COLO829 (cell line): ENCODE measurements around the gene CHAC1.
"Not testable (repeated sequence)": the region's sequence is repeated elsewhere in the genome, so short reads cannot be mapped to it uniquely, and the experiment has no call there.

Experiments used
- DNase-seq: peaks from one replicate; pipeline ENCODE4 v3.0.0; 2012; ENCODE audit warnings: low spot score

CHAC1 gene

DNA sequence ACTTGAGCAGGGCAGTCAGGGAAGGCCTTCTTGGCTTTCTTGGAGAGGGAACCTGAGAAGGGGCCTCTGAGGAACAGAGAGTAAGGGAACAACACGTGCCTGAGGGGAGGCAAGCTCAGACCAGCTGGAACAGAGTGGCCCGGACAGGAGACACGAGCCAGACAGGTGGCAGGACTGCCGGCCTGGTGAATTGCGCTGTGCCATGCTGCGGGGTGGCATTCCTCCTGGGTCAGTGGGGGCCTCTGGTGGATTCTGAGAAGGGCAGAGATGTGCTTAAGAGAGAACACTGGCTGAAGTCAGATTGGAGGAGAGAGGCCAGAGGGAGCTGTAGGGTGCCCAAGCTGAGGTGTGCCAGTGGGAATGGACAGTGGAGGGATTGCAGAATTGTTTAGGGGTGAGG lies 4.9 kb downstream of the CHAC1 start:
- no peak for DNase-seq

DNA sequence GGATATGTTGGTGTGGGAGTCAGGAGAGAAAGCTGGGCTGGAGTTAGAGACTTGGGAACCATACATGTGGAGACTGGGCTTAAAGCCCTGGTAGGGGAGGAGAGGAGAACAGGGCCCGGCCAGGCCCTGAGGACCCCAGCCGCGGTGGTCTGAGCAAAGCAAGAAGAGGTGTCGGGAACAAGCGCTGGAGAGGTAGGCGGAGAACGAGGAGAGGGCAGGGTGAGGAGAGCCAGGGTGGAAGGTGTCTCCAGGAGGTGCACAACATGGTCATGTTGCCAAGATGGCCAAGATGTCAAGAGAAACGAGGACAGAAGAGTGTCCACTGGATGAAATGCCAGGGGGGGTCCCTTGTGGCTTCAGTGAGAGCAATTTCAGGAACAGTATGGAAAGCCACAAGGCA lies 5.5 kb downstream of the CHAC1 start:
- DNase-seq = no peak

DNA sequence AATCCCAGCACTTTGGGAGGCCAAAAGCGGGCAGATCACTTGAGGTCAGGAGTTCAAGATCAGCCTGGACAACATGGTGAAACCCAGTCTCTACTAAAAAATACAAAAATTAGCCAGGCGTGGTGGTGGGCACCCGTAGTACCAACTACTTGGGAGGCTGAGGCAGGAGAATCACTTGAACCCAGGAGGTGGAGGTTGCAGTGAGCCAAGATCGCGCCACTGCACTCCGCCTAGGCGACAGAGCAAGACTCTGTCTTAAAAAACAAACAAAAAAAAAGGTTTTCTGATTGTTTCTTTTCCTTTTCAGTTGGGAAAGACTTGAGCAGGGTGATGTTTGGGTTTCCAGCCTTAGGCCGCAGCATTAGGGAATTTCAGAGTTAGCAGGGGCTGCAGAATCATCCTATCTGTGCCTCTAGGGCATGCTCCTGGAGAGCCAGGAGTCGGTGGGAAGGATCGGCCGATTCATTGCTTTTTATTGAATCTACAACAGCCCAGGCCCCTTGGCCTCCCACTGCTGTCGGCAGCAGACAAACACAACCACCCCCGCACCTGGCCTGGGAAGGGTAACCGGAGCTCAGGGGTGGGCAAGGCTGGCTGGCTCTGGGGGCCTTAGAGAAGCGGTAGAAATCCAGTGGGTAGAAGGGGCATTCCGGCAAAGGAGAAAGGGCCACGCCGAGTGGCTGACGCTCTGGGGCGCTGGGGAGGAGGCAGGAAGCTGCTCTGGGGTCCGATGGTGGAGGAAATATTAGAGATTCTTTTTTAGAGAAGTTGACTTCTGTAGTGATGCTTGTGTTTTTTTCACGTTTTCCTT lies 6.3 kb downstream of the CHAC1 start:
- no peak for DNase-seq

DNA sequence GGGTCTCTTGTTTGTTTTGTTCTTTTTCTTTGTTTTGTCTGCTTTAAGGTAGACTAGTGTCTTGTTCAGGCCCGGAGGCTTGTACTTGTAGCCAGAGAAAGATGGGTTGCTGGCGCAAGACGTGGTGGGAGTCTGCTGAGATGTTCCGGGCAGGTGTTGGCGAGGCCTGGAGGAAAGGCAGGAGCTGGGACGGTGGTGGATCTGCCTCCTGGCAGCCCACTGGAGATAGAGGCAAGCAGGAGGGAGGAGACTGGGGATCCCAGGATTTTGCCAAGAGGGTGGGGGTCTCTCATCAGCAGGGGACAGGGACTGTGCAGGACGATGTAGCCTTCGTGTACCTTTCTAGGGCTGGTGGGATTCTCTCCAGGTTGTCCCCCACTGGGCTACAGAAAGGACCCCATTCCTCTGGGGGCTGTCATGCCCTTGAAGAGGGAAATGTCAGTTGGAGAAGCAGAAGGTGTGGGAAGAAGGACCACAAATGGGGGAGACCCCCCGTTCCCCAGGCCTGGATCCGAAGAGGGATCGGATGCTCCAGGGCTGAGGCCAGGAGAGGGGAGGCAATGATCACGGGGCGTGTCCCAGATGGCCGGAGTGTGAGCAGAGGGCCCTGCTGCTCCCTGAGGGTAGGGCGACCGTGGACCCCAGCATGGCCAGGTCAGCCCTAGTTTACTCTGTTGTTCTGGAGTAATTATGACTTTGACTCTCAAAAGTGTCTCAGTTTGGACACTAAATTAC lies 7.0 kb downstream of the CHAC1 start:
- no peak for DNase-seq

DNA sequence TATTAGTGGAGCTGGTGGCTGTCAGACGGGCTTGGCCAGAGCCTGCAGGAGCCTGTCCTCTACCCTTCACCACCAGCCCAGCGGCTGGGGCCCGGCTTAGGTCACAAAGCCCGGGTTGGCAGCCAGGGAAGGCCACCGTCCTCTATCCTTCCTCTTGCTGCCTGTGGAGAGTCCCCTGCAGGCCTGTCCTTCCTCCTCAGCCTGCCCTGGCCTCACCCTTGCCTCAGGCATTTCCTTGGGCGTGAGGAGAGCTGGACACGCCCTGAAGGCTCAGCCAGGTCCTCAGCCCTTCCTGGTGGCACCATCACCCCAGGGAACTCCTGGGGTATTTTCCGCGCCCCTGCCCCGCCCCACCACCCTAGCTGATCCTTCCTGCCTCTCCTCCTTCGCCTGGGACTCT lies 7.7 kb downstream of the CHAC1 start:
- DNase-seq = no peak

DNA sequence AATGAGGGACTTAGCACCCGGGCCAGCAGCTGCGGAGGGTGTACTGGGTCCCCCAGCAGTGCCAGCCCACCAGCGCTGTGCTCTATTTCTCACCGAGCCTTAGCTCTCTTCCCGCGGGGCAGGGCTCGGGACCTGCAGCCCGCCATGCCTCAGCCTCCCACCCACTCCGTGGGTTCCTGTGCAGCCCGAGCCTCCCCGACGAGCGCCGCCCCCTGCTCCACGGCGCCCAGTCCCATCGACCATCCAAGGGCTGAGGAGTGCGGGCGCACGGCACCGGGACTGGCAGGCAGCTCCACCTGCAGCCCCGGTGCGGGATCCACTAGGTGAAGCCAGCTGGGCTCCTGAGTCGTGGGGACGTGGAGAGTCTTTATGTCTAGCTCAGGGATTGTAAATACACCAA lies 8.5 kb downstream of the CHAC1 start:
- not testable (repeated sequence) for DNase-seq

DNA sequence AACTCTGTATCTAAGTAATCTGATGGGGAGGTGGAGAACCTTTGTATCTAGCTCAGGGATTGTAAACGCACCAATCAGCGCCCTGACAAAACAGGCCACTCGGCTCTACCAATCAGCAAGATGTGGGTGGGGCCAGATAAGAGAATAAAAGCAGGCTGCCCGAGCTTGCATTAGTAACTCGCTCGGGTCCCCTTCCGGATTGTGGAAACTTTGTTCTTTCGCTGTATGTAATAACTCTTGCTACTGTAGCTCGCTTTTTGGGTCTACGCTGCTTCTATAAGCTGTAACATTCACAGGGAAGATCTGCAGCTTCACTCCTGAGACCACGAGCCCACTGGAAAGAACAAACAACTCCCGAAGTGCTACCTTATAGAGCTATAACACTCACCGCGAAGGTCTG lies 9.0 kb downstream of the CHAC1 start:
- not testable (repeated sequence) for DNase-seq

DNA sequence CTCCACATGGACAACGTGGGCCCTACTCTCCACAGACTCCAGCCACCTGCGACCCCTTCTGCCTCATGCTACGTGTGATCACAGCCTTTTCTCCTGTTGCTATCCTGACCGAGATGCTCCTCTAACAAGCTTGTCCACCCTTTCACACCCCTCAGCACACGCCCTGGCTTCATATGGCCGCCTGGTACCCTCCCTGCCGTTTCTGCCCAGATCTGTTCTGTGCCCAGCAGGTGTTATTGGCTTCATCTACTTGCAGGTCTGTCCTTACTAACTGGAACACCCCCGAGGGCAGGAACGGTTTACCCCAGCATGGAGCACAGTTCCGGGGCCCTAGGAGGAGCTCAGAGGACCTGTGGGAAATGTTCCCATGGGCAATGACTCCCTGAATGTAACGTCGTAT lies 9.9 kb downstream of the CHAC1 start:
- no peak for DNase-seq

DNA sequence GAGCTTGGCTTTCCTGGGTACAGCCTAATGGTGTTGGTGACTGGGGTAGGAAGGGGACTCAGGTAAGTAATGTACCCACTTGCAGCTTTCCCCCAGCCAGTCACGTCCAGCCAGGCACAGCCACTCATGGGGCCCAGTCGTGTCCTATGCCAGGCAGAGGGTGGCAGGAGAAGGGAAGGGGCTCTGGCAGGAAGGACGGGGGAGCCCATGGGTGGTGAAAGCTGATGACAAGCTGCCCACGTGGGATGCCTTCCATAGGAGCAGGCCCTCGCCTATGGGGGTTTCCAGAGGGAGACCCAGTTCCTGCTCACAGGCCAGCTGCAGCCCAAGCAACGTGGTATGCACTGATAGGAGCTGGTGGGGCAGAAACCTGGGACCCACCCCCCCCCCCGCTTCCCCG lies 10.7 kb downstream of the CHAC1 start:
- DNase-seq = no peak

DNA sequence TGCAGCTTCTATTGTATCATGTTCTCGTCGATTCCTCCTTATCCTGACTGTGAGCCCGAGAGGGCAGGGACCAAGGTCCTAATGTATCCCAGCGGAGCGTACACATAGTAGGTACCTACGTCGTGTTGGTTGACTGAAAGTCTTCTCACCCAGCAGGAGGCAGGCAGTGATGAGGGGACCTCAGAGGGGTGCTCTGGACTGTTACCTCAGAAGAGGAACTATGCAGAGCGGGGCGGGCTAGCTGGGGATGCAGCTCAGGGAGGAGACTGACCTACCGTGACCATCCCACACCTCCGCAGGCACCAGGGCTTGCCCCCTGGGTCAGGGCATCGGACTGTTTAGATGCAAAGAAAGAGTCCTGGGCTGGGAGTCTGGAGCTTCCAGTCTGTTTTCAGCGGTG lies 11.4 kb downstream of the CHAC1 start:
- no peak for DNase-seq

DNA sequence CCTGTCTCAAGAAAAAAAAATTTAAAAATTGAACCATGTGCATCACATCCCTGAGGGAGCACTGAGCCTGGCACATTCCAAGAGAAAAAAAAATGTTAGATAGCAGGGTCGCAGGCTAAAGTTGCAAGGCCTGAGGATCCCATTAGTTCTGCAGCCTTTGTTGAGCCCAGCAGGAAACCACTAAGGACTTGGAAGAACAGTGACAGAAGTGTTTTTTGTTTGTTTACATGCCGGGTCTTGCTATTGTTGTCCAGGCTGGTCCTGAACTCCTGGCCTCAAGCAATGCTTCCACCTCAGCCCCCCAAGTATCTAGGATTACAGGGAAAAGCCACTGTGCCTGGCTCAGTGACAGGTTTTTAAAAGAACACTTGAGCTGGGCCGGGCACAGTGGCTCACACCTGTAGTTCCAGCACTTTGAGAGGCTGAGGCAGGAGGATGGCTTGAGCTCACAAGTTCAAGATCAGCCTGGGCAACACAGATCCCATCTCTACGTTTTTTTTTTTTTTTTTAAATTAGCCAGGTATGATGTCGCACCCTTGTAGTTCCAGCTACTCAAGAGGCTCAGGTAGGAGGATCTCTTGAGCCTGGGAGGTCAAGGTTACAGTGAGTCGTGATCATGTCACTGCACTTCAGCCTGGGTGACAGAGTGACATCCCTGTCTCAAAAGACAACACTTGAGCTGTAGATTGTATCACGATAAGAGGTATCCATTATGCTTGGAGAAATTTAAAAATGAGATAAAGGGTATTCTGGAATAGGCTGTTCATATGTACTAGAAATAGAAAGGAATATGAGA lies 15.2 kb downstream of the CHAC1 start:
- no peak for DNase-seq

DNA sequence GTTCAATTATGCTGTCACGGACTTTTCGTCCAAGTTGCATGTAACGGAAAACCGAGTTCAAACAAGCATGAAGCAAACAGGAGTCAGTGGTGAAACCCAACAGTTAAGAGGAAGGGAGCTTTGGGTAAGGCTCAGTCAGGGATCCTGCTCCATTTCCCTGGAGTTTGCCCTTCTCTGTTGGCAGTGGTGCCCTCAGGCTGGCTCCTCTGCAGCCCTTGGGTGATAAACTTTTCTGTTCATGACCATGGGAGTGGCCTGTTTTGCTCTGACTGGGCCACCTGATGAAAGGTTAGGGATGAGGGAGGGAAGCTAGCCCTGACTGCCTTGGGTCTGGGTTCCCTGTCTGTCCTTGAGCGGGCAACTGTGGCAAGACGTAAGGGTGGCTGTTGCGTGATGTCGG lies 16.1 kb downstream of the CHAC1 start:
- DNase-seq = no peak

DNA sequence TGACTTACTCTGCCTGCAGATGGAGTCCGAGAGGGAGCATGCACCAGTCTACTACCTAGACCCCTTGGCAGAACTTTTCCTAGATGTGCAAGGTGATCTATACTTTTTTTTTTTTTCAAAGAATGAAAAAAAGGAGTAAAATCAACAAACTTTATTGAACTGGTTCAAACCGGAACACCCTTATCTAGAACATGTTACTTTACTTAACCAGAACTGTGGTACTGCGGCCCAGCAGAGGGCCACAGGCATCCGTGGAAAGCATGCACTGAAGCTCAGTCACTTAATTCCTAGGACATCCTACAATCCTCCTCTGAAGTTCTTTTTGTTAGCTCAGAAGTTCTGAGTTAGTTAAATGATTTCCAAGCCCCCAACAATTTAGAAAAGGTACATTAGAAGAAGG lies 21.6 kb downstream of the CHAC1 start:
- no peak for DNase-seq

DNA sequence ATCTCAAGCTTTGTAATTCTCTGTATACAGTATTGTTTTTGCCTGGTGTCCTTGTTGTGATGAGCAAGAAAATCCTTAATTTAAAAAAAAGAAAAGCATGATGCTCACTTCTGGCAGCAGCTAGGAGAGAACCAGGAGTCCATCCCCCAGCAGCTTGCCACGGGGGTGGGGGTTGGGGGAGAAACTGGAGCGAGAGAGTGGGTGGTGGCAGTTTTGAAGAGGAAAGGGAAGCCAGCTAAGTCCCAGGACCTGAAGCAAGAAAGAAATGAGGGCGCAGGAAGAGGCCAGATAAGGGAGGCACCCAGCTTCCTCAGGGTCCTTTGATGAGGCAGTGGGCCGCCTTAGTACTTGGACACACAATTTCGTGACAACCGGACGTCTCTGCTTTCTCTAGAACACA lies 23.5 kb downstream of the CHAC1 start:
- DNase-seq = no peak

DNA sequence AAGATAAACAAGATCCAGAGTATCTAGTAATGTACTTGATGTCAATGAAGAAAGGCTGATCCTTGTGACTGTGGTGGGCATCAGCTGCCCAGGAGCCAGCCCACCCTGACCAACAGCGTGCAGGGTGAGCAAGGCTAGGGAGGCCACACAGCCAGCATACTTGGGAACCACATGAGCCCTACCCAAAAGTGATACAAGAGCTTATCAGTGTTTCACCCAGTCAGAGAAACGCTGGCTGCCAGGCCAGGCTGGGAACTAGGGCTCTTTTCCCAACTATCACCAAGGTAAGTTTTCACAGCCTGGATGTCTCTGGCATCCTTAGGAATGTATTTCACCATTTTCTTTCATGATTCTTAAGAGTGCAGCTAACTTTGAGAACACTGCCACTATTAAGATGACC lies 24.9 kb downstream of the CHAC1 start:
- no peak for DNase-seq

DNA sequence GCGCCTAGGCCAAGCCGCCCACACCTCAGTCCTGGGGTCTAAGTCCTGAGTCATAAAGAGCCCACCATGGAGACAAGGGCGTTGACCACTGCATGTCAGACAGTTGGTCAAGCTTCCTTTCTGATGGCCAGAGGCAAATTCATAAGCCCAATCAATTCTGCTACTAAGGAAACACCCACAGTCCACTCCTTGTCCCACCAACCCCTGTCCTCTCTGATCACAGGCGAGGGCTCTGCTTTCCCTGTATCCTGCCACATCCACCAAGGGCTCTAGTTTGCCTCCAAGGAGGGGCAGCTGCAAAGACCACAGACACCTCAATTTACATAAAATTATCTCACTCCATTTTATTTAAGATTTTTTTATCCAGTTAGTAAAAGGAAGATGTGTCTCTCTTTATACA lies 25.3 kb downstream of the CHAC1 start:
- no peak for DNase-seq

DNA sequence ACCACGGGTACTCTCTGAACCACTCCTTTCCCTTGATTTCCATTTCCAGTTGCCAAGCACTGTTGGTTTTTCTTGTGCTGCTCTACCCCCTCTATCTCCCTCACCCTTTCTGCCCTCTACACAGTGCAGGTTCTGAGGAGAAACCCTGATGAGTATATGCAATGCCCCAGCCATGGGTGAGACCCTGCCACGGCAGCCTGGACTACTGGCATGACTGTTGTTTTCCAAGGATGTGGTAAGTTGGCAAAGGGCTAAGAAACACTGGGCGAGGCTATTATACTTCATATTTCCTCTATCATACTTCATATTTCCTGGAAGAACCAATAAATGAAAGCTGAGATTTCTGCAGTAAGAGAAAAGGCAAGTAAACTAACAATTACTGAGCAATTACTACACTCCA lies 27.9 kb downstream of the CHAC1 start:
- no peak for DNase-seq

DNA sequence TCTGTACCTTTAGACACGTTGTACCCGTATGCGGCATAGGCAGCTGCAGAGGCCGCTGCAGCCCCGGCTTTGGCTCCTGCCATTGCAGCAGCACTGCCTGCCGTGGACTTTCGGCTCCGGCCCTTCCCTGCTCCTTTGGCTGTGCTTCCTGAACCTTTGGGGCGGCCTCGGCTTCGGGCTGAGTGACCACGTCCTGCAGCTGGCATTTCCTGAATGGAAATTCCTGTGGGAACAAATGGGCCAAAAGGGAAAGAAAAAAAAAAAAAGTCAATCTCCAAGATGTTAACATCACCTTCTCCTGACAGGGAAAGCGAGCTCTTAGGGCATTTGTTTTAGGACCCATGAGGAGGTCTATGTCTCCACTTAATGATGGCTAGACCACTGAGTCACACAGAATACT lies 29.6 kb downstream of the CHAC1 start:
- DNase-seq = no peak

DNA sequence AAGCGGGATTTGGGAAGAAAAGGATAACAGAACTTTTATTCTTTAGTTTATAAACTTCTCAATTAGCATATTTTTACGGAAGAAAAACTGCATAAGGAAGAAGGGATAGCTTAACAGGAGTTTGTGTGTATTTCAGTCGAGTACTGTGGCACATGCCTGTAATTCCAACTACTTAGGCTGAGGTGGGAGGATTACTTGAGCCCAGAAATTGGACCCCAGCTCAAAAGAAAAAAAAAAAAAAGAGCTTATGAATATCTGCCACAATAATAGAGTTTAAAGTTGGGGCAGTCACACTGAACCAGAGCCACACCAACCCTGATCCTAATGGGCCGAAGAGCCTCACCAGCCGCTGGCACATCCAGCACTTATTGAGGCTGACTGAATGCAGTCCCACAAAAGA lies 31.1 kb downstream of the CHAC1 start:
- DNase-seq = no peak

DNA sequence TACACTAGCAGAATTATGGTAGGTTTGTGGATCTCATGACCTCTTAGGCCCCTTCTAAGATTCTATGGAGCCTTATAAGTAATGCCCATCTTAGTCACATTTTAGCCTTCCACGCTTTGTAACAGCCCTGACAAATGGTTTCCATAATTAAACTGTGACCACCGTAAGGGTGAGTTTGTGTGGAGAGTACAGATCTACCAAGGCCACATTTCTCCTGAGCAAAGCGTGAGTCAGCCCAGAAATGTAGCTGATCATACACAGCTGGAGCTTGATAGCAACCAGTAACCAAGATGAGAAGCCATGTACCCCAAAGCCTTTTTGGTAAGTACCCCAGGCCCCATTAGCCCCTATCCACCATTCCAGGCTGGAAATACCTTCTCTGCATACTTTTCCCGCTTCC lies 31.7 kb downstream of the CHAC1 start:
- DNase-seq = no peak

DNA sequence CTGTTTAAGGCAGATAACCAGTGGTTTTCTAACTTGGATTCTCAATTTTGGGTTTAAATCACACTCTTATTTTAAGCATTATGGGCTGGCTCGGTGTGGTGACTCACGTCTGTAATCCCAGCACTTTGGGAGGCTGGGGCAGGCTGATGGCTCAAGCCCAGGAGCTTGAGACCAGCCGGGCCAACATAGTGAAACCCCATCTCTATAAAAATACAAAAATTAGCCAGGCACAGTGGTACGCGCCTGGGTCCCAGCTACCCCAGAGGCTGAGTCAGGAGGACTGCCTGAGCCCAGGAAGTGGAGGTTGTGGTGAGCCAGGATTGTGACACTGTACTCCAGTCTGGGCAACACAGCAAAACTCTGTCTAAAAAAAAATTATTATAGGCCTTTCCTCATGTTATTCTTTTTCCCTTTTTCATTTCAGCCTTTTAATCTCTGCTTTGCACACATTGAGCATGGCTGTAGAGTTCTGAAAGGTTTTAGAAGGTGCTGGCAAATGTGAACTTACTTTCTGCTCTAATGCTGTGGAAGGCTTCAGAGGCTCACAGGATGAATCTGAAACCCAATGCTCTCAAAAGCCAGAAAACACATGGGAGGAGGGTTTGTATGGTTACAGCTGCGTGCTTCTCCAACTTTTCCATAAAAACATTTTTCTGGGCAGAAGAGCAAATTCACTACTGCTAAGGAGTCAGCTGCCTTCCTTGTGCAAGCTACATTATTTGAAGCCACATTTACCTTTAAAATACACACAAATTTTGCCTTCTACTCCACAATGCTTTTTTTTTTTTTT lies 32.5 kb downstream of the CHAC1 start:
- DNase-seq = no peak

DNA sequence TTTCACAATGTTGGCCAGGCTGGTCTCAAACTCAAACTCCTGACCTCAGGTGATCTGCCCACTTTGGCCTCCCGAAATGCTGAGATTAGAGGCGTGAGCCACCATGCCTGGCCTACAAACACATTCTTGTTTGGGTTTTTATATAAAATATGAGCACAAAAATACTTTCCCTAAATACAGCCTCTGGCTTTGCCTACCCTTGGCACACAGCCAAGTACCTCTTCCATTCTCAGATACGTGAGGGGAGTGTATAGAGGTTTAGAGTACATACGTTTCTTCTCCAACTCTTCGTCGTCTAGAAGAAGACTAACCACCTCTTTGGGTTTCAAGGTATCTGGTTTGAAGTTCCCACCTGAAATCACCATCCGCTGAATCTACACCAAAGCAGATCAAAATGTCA lies 33.5 kb downstream of the CHAC1 start:
- no peak for DNase-seq
